Measurements from ENCODE around the gene RAPH1. TPM values are rescaled to one million over a fixed set of nuclear protein-coding genes. Genes with fewer than 3 reads are reported as not detected.

The RAPH1 gene
- polyA plus RNA-seq, 1 donor from 2014 or later: 13.9 TPM

DNA sequence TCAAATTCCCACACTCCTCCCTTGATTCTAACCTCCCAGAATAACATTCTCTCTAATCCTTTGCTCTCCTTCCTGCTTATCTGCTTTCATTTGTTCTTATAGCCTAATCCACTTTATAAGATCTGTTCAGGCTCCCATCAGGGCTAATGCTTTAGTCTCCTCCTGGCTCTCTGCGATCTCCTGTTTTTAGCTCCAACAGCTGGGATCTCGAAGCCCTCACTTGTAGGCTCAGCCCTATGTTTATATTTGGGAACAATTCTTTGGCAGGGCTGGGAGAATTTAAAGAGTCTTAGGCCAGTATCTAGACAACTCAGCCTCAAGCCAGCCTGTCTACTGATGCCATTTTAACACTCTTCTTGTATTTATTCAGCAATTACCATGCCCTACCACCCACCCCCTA, 27.2 kb upstream of the RAPH1 start:
- no peaks in the 10 kb centered on the region for H3K27me3 ChIP-seq (ENCODE audit: insufficient read depth, low read depth, low read length)
- no peak overlapping the region for H3K4me2 ChIP-seq (ENCODE audit: low read length)
- H3K36me3 ChIP-seq (ENCODE audit: insufficient read depth, low read length): no peaks in the 10 kb centered on the region
- H3K4me3 ChIP-seq (ENCODE audit: low read length): no peak overlapping the region
- no peak overlapping the region for H3K9ac ChIP-seq (ENCODE audit: low read length)
- no peaks in the 10 kb centered on the region for H3K9me2 ChIP-seq (ENCODE audit: insufficient read depth, low read length)
- TF ChIP-seq POLR2AphosphoS5 (IDR thresholded peaks at IDR 0.05) (no peak), SMC3 (conservative IDR thresholded peaks at IDR 0.05; ENCODE audit: poor library complexity) (no peak), RAD21 (conservative IDR thresholded peaks at IDR 0.05) (no peak), TAF1 (IDR thresholded peaks at IDR 0.05; ENCODE audit: low read depth) (no peak)
- no peaks in the 10 kb centered on the region for H3K9me3 ChIP-seq (ENCODE audit: low read length)
- H2AFZ ChIP-seq (ENCODE audit: low read depth, low read length): no peak overlapping the region
- no peaks in the 10 kb centered on the region for H3F3A ChIP-seq (ENCODE audit: insufficient read depth, low read length, poor library complexity, severe bottlenecking)
- H3K27ac ChIP-seq (ENCODE audit: low read length): no peak overlapping the region
- H4K20me1 ChIP-seq (ENCODE audit: insufficient read depth): no peaks in the 10 kb centered on the region
- no peaks in the 10 kb centered on the region for H3K79me2 ChIP-seq (replicated peaks; ENCODE audit: insufficient read depth, low read length)

DNA sequence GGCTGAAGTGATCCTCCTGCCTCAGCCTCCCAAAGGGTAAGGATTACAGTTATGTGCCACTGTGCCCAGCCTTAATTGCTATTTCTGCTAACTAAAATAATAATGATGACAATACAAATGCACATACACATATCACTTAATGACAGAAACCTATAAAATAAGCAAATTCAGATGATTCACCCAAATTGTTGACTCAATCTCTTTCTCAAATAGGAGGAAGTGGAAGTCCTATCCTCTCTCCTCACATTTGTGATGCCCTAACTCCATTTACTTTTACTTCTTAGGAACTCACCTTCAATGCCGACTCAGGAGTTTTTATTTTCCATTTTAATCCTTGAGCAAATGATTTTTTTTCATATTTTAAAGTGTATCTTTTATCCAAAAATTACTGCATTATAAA, 24.5 kb upstream of the RAPH1 start:
- Histone ChIP-seq H4K20me1 (ENCODE audit: insufficient read depth) (no peaks in the 10 kb centered on the region), H3K9me3 (ENCODE audit: low read length) (no peaks in the 10 kb centered on the region), H3K79me2 (replicated peaks; ENCODE audit: insufficient read depth, low read length) (no peaks in the 10 kb centered on the region), H2AFZ (ENCODE audit: low read depth, low read length) (no peak overlapping the region), H3K36me3 (ENCODE audit: insufficient read depth, low read length) (no peaks in the 10 kb centered on the region), H3K4me2 (ENCODE audit: low read length) (no peak overlapping the region), H3K9ac (ENCODE audit: low read length) (no peak overlapping the region), H3K9me2 (ENCODE audit: insufficient read depth, low read length) (no peaks in the 10 kb centered on the region), H3K4me3 (ENCODE audit: low read length) (no peak overlapping the region), H3F3A (ENCODE audit: insufficient read depth, low read length, poor library complexity, severe bottlenecking) (no peaks in the 10 kb centered on the region), H3K27me3 (ENCODE audit: insufficient read depth, low read depth, low read length) (no peaks in the 10 kb centered on the region), H3K27ac (ENCODE audit: low read length) (no peak overlapping the region)
- TF ChIP-seq, protein P1, sequence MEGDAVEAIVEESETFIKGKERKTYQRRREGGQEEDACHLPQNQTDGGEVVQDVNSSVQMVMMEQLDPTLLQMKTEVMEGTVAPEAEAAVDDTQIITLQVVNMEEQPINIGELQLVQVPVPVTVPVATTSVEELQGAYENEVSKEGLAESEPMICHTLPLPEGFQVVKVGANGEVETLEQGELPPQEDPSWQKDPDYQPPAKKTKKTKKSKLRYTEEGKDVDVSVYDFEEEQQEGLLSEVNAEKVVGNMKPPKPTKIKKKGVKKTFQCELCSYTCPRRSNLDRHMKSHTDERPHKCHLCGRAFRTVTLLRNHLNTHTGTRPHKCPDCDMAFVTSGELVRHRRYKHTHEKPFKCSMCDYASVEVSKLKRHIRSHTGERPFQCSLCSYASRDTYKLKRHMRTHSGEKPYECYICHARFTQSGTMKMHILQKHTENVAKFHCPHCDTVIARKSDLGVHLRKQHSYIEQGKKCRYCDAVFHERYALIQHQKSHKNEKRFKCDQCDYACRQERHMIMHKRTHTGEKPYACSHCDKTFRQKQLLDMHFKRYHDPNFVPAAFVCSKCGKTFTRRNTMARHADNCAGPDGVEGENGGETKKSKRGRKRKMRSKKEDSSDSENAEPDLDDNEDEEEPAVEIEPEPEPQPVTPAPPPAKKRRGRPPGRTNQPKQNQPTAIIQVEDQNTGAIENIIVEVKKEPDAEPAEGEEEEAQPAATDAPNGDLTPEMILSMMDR (IDR thresholded peaks at IDR 0.05; ENCODE audit: poor library complexity, severe bottlenecking): no peak
- no peak for TF ChIP-seq EZH2 (IDR thresholded peaks at IDR 0.05; ENCODE audit: borderline replicate concordance, insufficient read depth, low read length, poor library complexity, severe bottlenecking)
- no peak for TF ChIP-seq RAD21 (conservative IDR thresholded peaks at IDR 0.05)
- TF ChIP-seq MXI1 (conservative IDR thresholded peaks at IDR 0.05; ENCODE audit: poor library complexity, severe bottlenecking): no peak
- no peak for TF ChIP-seq EP300 (conservative IDR thresholded peaks at IDR 0.05; ENCODE audit: poor library complexity, severe bottlenecking)
- TF ChIP-seq SMC3 (conservative IDR thresholded peaks at IDR 0.05; ENCODE audit: poor library complexity): no peak
- TF ChIP-seq TAF1 (IDR thresholded peaks at IDR 0.05; ENCODE audit: low read depth): no peak
- TF ChIP-seq, protein P2, sequence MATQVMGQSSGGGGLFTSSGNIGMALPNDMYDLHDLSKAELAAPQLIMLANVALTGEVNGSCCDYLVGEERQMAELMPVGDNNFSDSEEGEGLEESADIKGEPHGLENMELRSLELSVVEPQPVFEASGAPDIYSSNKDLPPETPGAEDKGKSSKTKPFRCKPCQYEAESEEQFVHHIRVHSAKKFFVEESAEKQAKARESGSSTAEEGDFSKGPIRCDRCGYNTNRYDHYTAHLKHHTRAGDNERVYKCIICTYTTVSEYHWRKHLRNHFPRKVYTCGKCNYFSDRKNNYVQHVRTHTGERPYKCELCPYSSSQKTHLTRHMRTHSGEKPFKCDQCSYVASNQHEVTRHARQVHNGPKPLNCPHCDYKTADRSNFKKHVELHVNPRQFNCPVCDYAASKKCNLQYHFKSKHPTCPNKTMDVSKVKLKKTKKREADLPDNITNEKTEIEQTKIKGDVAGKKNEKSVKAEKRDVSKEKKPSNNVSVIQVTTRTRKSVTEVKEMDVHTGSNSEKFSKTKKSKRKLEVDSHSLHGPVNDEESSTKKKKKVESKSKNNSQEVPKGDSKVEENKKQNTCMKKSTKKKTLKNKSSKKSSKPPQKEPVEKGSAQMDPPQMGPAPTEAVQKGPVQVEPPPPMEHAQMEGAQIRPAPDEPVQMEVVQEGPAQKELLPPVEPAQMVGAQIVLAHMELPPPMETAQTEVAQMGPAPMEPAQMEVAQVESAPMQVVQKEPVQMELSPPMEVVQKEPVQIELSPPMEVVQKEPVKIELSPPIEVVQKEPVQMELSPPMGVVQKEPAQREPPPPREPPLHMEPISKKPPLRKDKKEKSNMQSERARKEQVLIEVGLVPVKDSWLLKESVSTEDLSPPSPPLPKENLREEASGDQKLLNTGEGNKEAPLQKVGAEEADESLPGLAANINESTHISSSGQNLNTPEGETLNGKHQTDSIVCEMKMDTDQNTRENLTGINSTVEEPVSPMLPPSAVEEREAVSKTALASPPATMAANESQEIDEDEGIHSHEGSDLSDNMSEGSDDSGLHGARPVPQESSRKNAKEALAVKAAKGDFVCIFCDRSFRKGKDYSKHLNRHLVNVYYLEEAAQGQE (IDR thresholded peaks at IDR 0.05; ENCODE audit: borderline replicate concordance): no peak
- no peak for TF ChIP-seq POLR2AphosphoS5 (IDR thresholded peaks at IDR 0.05)

DNA sequence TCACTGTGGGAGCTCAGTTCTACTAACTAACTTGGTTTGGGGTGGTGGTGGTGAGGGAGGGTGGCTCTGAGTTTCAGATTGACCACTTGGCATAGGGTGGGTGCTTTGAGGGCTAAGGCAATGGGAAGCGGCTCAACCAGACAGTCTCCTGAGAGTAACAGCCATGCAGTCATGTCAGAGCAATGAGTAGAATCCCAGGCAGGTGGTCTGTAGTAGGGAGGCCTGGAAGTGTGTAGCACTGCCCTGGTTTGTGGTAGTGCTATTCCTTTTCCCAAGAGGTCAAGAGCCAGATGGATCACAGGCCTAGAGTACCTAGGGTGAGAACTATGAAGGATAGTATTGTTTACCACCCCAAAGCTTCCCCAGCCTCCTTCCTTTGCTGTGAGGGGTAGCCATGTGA, 18.7 kb upstream of the RAPH1 start:
- Histone ChIP-seq H3K9ac (ENCODE audit: low read length) (no peak overlapping the region), H4K20me1 (ENCODE audit: insufficient read depth) (no peaks in the 10 kb centered on the region), H3K27ac (ENCODE audit: low read length) (no peak overlapping the region), H2AFZ (ENCODE audit: low read depth, low read length) (no peak overlapping the region), H3K4me3 (ENCODE audit: low read length) (no peak overlapping the region), H3K27me3 (ENCODE audit: insufficient read depth, low read depth, low read length) (no peaks in the 10 kb centered on the region), H3K9me2 (ENCODE audit: insufficient read depth, low read length) (no peaks in the 10 kb centered on the region), H3K9me3 (ENCODE audit: low read length) (no peaks in the 10 kb centered on the region), H3K79me2 (replicated peaks; ENCODE audit: insufficient read depth, low read length) (no peaks in the 10 kb centered on the region), H3F3A (ENCODE audit: insufficient read depth, low read length, poor library complexity, severe bottlenecking) (no peaks in the 10 kb centered on the region), H3K4me2 (ENCODE audit: low read length) (no peak overlapping the region), H3K36me3 (ENCODE audit: insufficient read depth, low read length) (no peaks in the 10 kb centered on the region)
- TF ChIP-seq SMC3 (conservative IDR thresholded peaks at IDR 0.05; ENCODE audit: poor library complexity) (no peak), POLR2AphosphoS5 (IDR thresholded peaks at IDR 0.05) (no peak), TAF1 (IDR thresholded peaks at IDR 0.05; ENCODE audit: low read depth) (no peak), MXI1 (conservative IDR thresholded peaks at IDR 0.05; ENCODE audit: poor library complexity, severe bottlenecking) (no peak), EP300 (conservative IDR thresholded peaks at IDR 0.05; ENCODE audit: poor library complexity, severe bottlenecking) (no peak), EZH2 (IDR thresholded peaks at IDR 0.05; ENCODE audit: borderline replicate concordance, insufficient read depth, low read length, poor library complexity, severe bottlenecking) (no peak), RAD21 (conservative IDR thresholded peaks at IDR 0.05) (no peak)
- TF ChIP-seq, protein P1 (IDR thresholded peaks at IDR 0.05; ENCODE audit: poor library complexity, severe bottlenecking): no peak
- TF ChIP-seq, protein P2 (IDR thresholded peaks at IDR 0.05; ENCODE audit: borderline replicate concordance): no peak
